GM18499 (cell line): ENCODE results near the gene MARCKS.
"Not testable (repeated sequence)": the region's sequence is repeated elsewhere in the genome, so short reads cannot be mapped to it uniquely, and the experiment has no call there.

Experiments used
- ATAC-seq: cut with Tn5 transposase; IDR thresholded peaks from one replicate; pipeline ENCODE4 v1.9.1; 2021; ENCODE audit warnings: moderate number of reproducible peaks; ENCODE audit not compliant: insufficient read depth, unreplicated experiment

Gene MARCKS

GRCh38 chr6:113881478-113881980 lies 24.4 kb downstream of the MARCKS start:
- ATAC-seq: no peak

- ATAC-seq: no peak
Measured at GRCh38 chr6:113882336-113883022, 25.3 kb downstream of the MARCKS start.

- ATAC-seq: no peak
Measured at GRCh38 chr6:113884011-113884410, 26.9 kb downstream of the MARCKS start.

- no peak for ATAC-seq
Measured at GRCh38 chr6:113886512-113886911, 29.4 kb downstream of the MARCKS start.

GRCh38 chr6:113888493-113888892 lies 31.3 kb downstream of the MARCKS start:
- no peak for ATAC-seq

GRCh38 chr6:113888956-113889630 lies 31.9 kb downstream of the MARCKS start:
- no peak for ATAC-seq

GRCh38 chr6:113893451-113893850 lies 36.3 kb downstream of the MARCKS start:
- no peak for ATAC-seq

- ATAC-seq: no peak
Measured at GRCh38 chr6:113893866-113894265, 36.7 kb downstream of the MARCKS start.

- ATAC-seq: no peak
Measured at GRCh38 chr6:113894712-113895674, 37.8 kb downstream of the MARCKS start.

- no peak for ATAC-seq
Measured at GRCh38 chr6:113901482-113901881, 44.3 kb downstream of the MARCKS start.

GRCh38 chr6:113903666-113904330 lies 46.7 kb downstream of the MARCKS start:
- ATAC-seq: no peak

GRCh38 chr6:113907102-113907815 lies 50.1 kb downstream of the MARCKS start:
- no peak for ATAC-seq

- ATAC-seq: no peak
Measured at GRCh38 chr6:113908801-113909200, 51.7 kb downstream of the MARCKS start.

GRCh38 chr6:113909224-113909856 lies 52.2 kb downstream of the MARCKS start:
- no peak for ATAC-seq

- ATAC-seq: not testable (repeated sequence)
Measured at GRCh38 chr6:113910285-113910684, 53.1 kb downstream of the MARCKS start.
